Type B pancreatic cell (in vitro differentiated cells): ENCODE data around the gene EME1. TPM values are rescaled to one million over a fixed set of nuclear protein-coding genes. Genes with fewer than 3 reads are reported as not detected.

Experiments
- DNase-seq: peaks from one replicate; pipeline ENCODE4 v3.0.0; 2021; ENCODE audit warnings: mixed read lengths; ENCODE audit not compliant: unreplicated experiment; ENCODE audit errors: extremely low spot score
- H3K27ac Mint-ChIP-seq: 2 replicates; pipeline ENCODE4 v1.8.0; 2021; ENCODE audit warnings: mild to moderate bottlenecking, mixed read lengths
- H3K27me3 Mint-ChIP-seq: 2 replicates; pipeline ENCODE4 v1.8.0; 2021; ENCODE audit warnings: mixed read lengths
- H3K36me3 Mint-ChIP-seq: 2 replicates; pipeline ENCODE4 v1.8.0; 2021; ENCODE audit warnings: mixed read lengths
- H3K4me1 Mint-ChIP-seq: one replicate; pipeline ENCODE4 v1.8.0; 2021; ENCODE audit warnings: mixed read lengths; ENCODE audit not compliant: unreplicated experiment
- H3K4me3 Mint-ChIP-seq: 2 replicates; pipeline ENCODE4 v1.8.0; 2021; ENCODE audit warnings: mild to moderate bottlenecking, mixed read lengths
- H3K9me3 Mint-ChIP-seq: 2 replicates; pipeline ENCODE4 v1.8.0; 2021; ENCODE audit warnings: mixed read lengths
- CTCF ChIP-seq: fragments of 200-600 bp; sonication (generic); conservative IDR thresholded peaks from 2 replicates; pipeline ENCODE4 v1.5.0; 2021; ENCODE audit warnings: antibody characterized with exemption, mild to moderate bottlenecking
- total RNA-seq: library from RNA; stranded (reverse); gene quantifications from 2 replicates; pipeline ENCODE4 v1.2.1, GENCODE V29; 2021; ENCODE audit warnings: low replicate concordance

The EME1 gene
- total RNA-seq, 1 donor from 2014 or later: 18.7 TPM

- peak overlapping the region; percentile 62 for H3K27ac Mint-ChIP-seq
- H3K36me3 Mint-ChIP-seq: peaks cover 5% of the 10 kb centered on the region
- no peak for DNase-seq
Observed at GRCh38 chr17:50347117-50347893, 25.7 kb upstream of the EME1 start.

GRCh38 chr17:50347894-50348291 lies 25.1 kb upstream of the EME1 start:
- no peak for TF ChIP-seq CTCF
- no peak for DNase-seq
- Mint-ChIP-seq H3K27ac (peak overlapping the region; percentile 62), H3K9me3 (no peaks in the 10 kb centered on the region), H3K4me3 (peak overlapping the region; percentile 95), H3K36me3 (peaks cover 5% of the 10 kb centered on the region), H3K27me3 (peaks cover 3% of the 10 kb centered on the region), H3K4me1 (peaks cover 16% of the 10 kb centered on the region)

More at GRCh38 chr17:50347117-50347893, 25.7 kb upstream of the EME1 start:
- TF ChIP-seq CTCF: no peak
- peaks cover 3% of the 10 kb centered on the region for H3K27me3 Mint-ChIP-seq
- H3K4me3 Mint-ChIP-seq: peak overlapping the region; percentile 95
- H3K4me1 Mint-ChIP-seq: peaks cover 16% of the 10 kb centered on the region
- no peaks in the 10 kb centered on the region for H3K9me3 Mint-ChIP-seq

GRCh38 chr17:50348522-50349242 lies 24.3 kb upstream of the EME1 start:
- Mint-ChIP-seq H3K36me3 (peaks cover 9% of the 10 kb centered on the region), H3K27me3 (peaks cover 3% of the 10 kb centered on the region), H3K9me3 (no peaks in the 10 kb centered on the region), H3K4me3 (peak overlapping the region; percentile 95), H3K27ac (no peak overlapping the region), H3K4me1 (peaks cover 16% of the 10 kb centered on the region)
- DNase-seq: no peak
- no peak for TF ChIP-seq CTCF

GRCh38 chr17:50349243-50349600 lies 23.8 kb upstream of the EME1 start:
- H3K27ac Mint-ChIP-seq: no peak overlapping the region
- TF ChIP-seq CTCF: no peak
- no peak for DNase-seq
- peak overlapping the region; percentile 74 for H3K4me3 Mint-ChIP-seq
- no peaks in the 10 kb centered on the region for H3K9me3 Mint-ChIP-seq
- H3K27me3 Mint-ChIP-seq: peaks cover 3% of the 10 kb centered on the region
- peaks cover 16% of the 10 kb centered on the region for H3K4me1 Mint-ChIP-seq
- H3K36me3 Mint-ChIP-seq: peaks cover 9% of the 10 kb centered on the region

GRCh38 chr17:50350733-50351132 lies 22.3 kb upstream of the EME1 start:
- peaks cover 12% of the 10 kb centered on the region for H3K36me3 Mint-ChIP-seq
- TF ChIP-seq CTCF: no peak
- peaks cover 16% of the 10 kb centered on the region for H3K4me1 Mint-ChIP-seq
- H3K9me3 Mint-ChIP-seq: no peaks in the 10 kb centered on the region
- no peak overlapping the region for H3K27ac Mint-ChIP-seq
- no peaks in the 10 kb centered on the region for H3K27me3 Mint-ChIP-seq
- no peak overlapping the region for H3K4me3 Mint-ChIP-seq
- DNase-seq: no peak
